Endodermal cell (in vitro differentiated cells): ENCODE results near the gene GSG1L. TPM values are rescaled to one million over a fixed set of nuclear protein-coding genes. Genes with fewer than 3 reads are reported as not detected.

ENCODE experiments used
- DNase-seq: peaks from one replicate; pipeline ENCODE4 v3.0.0-alpha.2; 2017
- H3K27ac ChIP-seq: 2 replicates; pipeline ENCODE4 v1.5.1; 2013; ENCODE audit warnings: mild to moderate bottlenecking, low read depth, low read length, moderate library complexity
- H3K27me3 ChIP-seq: 2 replicates; pipeline ENCODE4 v1.6.1; 2013; ENCODE audit warnings: mild to moderate bottlenecking, low read length, moderate library complexity; ENCODE audit not compliant: insufficient read depth, control insufficient read depth, poor library complexity, severe bottlenecking
- H3K36me3 ChIP-seq: 2 replicates; pipeline ENCODE4 v1.7.0; 2013; ENCODE audit warnings: mild to moderate bottlenecking, low read length, moderate library complexity; ENCODE audit not compliant: control insufficient read depth, insufficient read depth
- H3K4me1 ChIP-seq: one replicate; pipeline ENCODE4 v1.7.0; 2013; ENCODE audit warnings: low read length; ENCODE audit not compliant: control insufficient read depth, insufficient read depth
- H3K4me3 ChIP-seq: 2 replicates; pipeline ENCODE4 v1.5.1; 2013; ENCODE audit warnings: mild to moderate bottlenecking, low read length, moderate library complexity
- H3K9ac ChIP-seq: 2 replicates; pipeline ENCODE4 v1.6.1; 2013; ENCODE audit warnings: mild to moderate bottlenecking, low read length, moderate library complexity; ENCODE audit not compliant: poor library complexity, severe bottlenecking; ENCODE audit errors: extremely low read depth
- H3K9me3 ChIP-seq: 2 replicates; pipeline ENCODE4 v1.6.1; 2013; ENCODE audit warnings: mild to moderate bottlenecking, low read length, moderate library complexity; ENCODE audit not compliant: control insufficient read depth
- H3K27ac Mint-ChIP-seq: 2 replicates; pipeline ENCODE4 v1.8.0; 2020; ENCODE audit warnings: mixed read lengths
- H3K27me3 Mint-ChIP-seq: 2 replicates; pipeline ENCODE4 v1.8.0; 2021; ENCODE audit warnings: mild to moderate bottlenecking, mixed read lengths; ENCODE audit not compliant: insufficient read depth
- H3K36me3 Mint-ChIP-seq: 2 replicates; pipeline ENCODE4 v1.8.0; 2020; ENCODE audit warnings: low read depth, mixed read lengths
- H3K4me1 Mint-ChIP-seq: 2 replicates; pipeline ENCODE4 v1.8.0; 2020; ENCODE audit warnings: mixed read lengths
- H3K4me3 Mint-ChIP-seq: 2 replicates; pipeline ENCODE4 v1.8.0; 2020; ENCODE audit warnings: mild to moderate bottlenecking, moderate library complexity, mixed read lengths
- H3K9me3 Mint-ChIP-seq: 2 replicates; pipeline ENCODE4 v1.8.0; 2020; ENCODE audit warnings: mild to moderate bottlenecking, mixed read lengths
- WGBS, 2 experiments: methylation state at CpG; one replicate each; pipeline versions ENCODE4 v1.1.5 to v1.1.7; 2013; ENCODE audit warnings: missing lambda C conversion rate in 2 of 2, mixed read lengths in 1 of 2; ENCODE audit not compliant: insufficient coverage in 1 of 2, insufficient read length in 1 of 2; 5-methylcytosine and 5-hydroxymethylcytosine counted together
- total RNA-seq, 2 donors: library from RNA; stranded (reverse); fragmentation: NEBNext Ultra II Directional in 1 of 2; extraction: Animal tissue kit (Norgen Biotek cat#: 25700) in 1 of 2; gene quantifications; 2 replicates in 1 of 2; 3 replicates in 1 of 2; pipeline ENCODE4 v1.2.1, GENCODE V29; 2021
- TF ChIP-seq, protein P1 (sequence below): fragments of 200-600 bp; sonication (generic); conservative IDR thresholded peaks from 2 replicates; pipeline ENCODE4 v1.5.0; 2021; ENCODE audit warnings: antibody characterized with exemption, mild to moderate bottlenecking

GSG1L gene
- total RNA-seq, 2 donors from 2014 or later = 0.24 TPM; not detected in 1

- H3K9me3 Mint-ChIP-seq = no peaks in the 10 kb centered on the region
- no peaks in the 10 kb centered on the region for H3K9me3 ChIP-seq
- H3K27me3 Mint-ChIP-seq = no peaks in the 10 kb centered on the region
- no peak overlapping the region for H3K27ac ChIP-seq
- peak overlapping the region; percentile 17 for H3K27ac Mint-ChIP-seq
- no peak overlapping the region for H3K4me3 Mint-ChIP-seq
- no peak for DNase-seq
- H3K27me3 ChIP-seq = no peaks in the 10 kb centered on the region
- H3K36me3 Mint-ChIP-seq = peaks cover 8% of the 10 kb centered on the region
- no peak overlapping the region for H3K9ac ChIP-seq
- no peaks in the 10 kb centered on the region for H3K4me1 ChIP-seq
- H3K36me3 ChIP-seq = peaks cover 1% of the 10 kb centered on the region
- WGBS, 2 experiments = 93 to 97% methylated on average over 15 to 20 of the region's 20 CpGs
- H3K4me3 ChIP-seq = no peak overlapping the region
- TF ChIP-seq, protein P1, sequence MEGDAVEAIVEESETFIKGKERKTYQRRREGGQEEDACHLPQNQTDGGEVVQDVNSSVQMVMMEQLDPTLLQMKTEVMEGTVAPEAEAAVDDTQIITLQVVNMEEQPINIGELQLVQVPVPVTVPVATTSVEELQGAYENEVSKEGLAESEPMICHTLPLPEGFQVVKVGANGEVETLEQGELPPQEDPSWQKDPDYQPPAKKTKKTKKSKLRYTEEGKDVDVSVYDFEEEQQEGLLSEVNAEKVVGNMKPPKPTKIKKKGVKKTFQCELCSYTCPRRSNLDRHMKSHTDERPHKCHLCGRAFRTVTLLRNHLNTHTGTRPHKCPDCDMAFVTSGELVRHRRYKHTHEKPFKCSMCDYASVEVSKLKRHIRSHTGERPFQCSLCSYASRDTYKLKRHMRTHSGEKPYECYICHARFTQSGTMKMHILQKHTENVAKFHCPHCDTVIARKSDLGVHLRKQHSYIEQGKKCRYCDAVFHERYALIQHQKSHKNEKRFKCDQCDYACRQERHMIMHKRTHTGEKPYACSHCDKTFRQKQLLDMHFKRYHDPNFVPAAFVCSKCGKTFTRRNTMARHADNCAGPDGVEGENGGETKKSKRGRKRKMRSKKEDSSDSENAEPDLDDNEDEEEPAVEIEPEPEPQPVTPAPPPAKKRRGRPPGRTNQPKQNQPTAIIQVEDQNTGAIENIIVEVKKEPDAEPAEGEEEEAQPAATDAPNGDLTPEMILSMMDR = no peak
- H3K4me1 Mint-ChIP-seq = no peaks in the 10 kb centered on the region
Observed at GRCh38 chr16:27778171-27778925, 285.2 kb downstream of the GSG1L start.

DNA sequence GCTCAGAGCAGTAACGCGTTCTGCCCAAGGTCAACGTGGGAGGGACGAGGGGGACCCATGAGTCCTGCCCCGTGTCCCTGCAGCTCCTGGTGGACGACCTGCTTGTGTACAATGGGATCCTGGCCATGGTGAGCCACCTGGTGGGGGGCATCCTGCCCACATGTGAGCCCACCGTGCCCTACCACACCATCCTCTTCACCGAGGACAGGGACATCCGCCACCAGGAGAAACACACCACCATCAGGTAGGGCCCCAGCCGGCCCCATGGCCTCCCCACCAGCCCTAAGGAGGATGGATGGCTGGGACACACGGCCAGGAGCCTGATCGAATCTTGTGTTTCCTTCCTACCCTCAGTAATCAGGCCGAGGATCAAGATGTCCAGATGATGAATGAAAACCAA, 286.0 kb downstream of the GSG1L start:
- Histone ChIP-seq H3K4me1 (no peaks in the 10 kb centered on the region), H3K27ac (no peak overlapping the region), H3K4me3 (no peak overlapping the region), H3K9ac (no peak overlapping the region), H3K27me3 (no peaks in the 10 kb centered on the region), H3K36me3 (peaks cover 8% of the 10 kb centered on the region), H3K9me3 (no peaks in the 10 kb centered on the region)
- Mint-ChIP-seq H3K27me3 (no peaks in the 10 kb centered on the region), H3K27ac (no peak overlapping the region), H3K4me1 (no peaks in the 10 kb centered on the region), H3K4me3 (no peak overlapping the region), H3K9me3 (no peaks in the 10 kb centered on the region), H3K36me3 (peaks cover 13% of the 10 kb centered on the region)
- DNase-seq = no peak
- TF ChIP-seq, protein P1 = no peak
- 87 to 97% methylated on average over 5 to 13 of the region's 13 CpGs for WGBS, 2 experiments

DNA sequence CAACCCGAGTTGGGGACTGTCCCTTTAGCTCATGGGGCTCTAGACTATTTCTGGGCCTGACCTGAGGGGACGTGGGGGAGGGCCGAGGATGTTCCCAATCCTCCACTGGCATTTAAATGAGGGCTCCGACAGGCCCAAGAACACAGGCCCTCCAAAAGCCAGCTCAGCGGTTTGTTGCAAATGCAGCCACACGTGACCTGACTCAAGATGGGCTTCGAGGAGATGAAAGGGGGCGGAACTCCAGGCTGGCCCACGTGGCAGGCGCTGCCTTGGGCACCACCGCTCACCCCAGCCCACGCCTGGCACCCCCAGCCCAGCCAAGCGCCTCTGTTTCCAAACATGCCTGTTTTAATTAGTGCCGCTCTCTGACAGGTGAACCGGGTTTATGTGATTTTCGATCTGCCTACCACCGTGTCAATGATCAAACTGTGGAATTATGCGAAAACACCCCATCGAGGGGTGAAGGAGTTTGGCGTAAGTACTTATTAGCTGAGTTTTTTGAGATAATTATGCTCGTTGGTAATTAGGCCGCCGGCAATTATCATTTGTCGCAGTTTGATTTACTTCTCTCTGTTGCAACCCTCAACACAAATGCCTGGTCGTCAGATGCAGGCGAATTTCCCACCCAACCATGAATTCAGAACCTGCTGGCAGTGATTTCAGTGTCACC, 286.8 kb downstream of the GSG1L start:
- Histone ChIP-seq H3K36me3 (peaks cover 15% of the 10 kb centered on the region), H3K4me1 (no peaks in the 10 kb centered on the region), H3K4me3 (no peak overlapping the region), H3K9ac (no peak overlapping the region), H3K27ac (no peak overlapping the region), H3K9me3 (no peaks in the 10 kb centered on the region), H3K27me3 (no peaks in the 10 kb centered on the region)
- Mint-ChIP-seq H3K36me3 (peaks cover 15% of the 10 kb centered on the region), H3K4me3 (no peak overlapping the region), H3K27ac (no peak overlapping the region), H3K27me3 (no peaks in the 10 kb centered on the region), H3K4me1 (no peaks in the 10 kb centered on the region), H3K9me3 (no peaks in the 10 kb centered on the region)
- TF ChIP-seq, protein P1 = no peak
- no peak for DNase-seq
- 91 to 93% methylated on average over 24 to 26 of the region's 26 CpGs for WGBS, 2 experiments
